GM18861 (cell line): Measurements from ENCODE around the gene ACSF2.

ENCODE experiments used
- ATAC-seq: cut with Tn5 transposase; IDR thresholded peaks from one replicate; pipeline ENCODE4 v1.9.1; 2021; ENCODE audit not compliant: unreplicated experiment

ACSF2 gene

DNA sequence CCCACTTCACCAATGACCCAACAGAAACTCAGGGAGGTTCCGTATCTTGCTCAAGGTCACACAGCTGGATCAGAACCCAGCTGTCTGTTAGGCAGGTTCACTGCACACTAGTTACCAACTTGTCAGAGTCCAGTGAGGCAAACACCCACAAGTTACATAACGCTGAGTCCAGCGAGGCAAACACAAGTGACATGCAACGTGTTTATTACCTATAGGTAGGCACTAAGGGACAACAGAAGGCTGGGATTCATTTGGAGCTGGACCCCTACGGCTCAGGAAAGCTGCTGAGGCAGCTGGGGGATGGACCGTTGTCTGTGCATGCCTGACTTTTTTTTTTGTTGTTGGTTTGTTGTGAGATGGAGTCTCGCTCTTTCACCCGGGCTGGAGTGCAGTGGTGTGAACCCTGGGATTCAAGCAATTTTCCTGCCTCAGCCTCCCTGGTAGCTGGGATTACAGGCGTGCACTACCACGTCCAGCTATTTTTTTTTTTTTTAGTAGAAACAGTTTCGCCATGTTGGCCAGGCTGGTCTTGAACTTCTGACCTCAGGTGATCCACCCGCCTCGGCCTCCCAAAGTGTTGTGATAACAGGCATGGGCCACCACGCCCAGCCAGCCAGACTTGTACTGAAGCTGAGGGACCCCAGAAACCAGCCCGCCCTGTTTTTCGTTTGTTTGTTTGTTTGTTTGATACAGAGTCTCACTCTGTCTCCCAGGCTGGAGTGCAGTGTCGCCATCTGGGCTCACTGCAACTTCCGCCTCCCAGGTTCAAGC, 50.7 kb downstream of the ACSF2 start:
- ATAC-seq = no peak

DNA sequence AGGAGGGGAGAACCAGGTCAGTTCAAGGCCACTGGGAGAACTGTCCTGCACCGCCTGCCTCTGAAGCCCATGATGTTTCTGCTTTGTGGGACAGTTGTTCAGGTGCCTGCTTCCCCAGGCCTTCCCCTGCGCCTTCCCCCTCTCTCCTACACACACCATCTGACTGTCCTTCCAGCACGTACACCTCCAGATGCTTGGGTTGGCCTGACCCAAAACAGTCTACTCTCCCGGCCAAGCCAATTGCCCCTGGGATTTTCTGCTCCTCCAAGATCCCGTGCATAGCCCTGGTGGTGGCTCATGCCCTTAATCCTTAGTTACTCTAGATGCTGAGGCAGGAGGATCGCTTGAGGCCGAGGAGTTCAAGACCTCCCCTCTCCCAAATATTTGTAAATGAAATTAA, 52.0 kb downstream of the ACSF2 start:
- no peak for ATAC-seq

DNA sequence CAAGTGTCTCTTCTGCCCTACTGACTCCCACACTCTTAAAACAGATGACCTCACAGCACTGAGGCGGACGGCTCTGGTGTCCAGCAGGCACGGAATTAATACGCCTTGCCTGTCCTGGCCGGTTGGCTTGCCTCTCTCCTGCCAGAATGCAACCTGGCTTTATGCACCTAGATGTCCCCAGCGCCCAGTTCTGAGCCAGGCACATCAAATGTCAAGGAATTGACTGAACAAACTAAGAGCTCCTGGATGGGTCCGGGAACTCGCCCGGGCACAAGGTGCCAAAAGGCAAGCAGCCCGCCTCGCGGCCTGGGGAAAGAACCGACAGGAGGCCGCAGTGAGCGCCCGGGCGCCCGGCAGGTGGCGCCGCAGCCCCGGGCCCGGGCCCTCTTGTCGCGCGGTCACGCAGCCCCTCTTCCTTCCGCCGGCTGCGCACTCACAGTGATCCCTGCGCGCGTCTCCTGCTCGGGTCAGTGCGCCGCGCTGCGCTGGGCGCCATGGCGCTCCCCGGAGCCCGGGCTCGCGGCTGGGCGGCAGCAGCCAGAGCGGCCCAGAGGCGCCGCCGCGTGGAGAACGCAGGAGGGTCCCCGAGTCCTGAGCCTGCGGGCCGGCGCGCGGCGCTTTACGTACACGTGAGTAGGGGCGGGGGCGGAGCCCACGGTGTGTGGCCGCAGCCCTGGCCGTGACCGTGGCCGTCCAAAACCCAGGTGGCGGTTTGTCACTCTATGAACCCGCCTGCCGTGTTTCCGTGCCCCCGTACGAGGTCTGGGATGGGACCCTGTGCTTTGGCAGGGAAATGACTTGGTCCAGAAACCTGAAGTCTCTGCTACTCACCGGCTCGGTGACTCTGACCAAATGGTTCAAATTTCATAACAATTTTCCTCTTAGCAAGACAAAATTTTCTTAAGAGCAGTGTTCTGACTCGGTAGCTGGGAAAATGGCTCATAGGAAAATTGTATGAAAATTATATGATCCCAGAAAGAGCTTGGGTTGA, 52.7 kb downstream of the ACSF2 start, which contains the start of gene RSAD1:
TSS of gene RSAD1 (plus strand) at position 470 of the 991 bp plus-strand sequence. CDS start at position 495, 25 bp downstream.
- ATAC-seq = peak; percentile 88

DNA sequence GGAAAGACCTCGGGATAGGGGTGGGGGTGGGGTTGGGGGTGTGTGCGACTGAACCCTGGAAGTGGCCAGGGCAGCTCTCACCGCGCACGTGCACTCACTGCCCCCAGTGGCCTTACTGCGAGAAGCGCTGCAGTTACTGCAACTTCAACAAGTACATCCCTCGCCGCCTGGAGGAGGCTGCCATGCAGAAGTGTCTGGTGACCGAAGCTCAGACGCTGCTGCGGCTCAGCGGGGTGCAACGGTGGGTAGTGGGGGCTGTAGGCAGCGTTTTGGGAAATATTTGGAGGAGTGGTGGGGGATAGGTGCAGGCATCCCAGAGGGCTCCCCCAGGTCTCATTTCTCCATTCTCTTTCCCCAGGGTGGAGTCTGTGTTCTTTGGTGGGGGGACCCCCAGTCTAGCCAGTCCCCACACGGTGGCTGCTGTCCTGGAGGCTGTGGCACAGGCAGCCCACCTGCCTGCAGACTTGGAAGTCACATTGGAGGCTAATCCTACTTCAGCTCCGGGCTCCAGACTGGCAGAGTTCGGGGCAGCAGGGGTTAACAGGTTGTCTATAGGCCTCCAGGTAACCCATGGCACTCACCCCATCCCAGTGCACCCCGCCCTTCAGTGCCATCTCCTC, 53.6 kb downstream of the ACSF2 start:
- ATAC-seq = no peak

DNA sequence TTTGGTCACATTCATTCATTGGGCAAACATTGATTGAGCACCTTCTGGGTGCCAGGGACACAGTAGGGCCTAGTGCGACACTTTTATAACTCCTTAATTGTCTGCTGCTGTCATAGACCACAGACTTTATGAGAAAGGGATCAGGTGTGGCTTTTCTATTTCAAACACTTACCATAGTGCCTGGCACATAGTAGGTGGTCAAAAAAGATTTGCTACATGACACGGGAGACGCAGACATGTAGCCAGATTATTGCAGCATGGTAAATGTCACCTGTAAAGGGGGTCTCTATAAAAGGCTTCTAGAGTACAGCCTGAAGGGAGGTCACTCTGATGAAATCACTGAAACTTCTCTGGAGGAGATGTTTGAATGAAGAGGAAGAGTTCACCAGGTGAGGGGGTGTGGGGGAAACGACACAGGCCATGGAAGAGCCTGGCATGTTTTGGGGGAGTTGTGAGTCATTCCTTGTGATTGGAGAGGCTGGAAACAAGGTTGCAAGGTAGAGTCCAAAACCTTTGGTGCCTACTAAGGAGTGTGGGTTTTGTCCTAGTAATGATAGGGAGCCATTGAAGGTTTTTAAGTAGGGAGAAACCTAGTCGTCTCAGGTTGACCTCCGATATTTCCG, 54.2 kb downstream of the ACSF2 start:
- no peak for ATAC-seq

DNA sequence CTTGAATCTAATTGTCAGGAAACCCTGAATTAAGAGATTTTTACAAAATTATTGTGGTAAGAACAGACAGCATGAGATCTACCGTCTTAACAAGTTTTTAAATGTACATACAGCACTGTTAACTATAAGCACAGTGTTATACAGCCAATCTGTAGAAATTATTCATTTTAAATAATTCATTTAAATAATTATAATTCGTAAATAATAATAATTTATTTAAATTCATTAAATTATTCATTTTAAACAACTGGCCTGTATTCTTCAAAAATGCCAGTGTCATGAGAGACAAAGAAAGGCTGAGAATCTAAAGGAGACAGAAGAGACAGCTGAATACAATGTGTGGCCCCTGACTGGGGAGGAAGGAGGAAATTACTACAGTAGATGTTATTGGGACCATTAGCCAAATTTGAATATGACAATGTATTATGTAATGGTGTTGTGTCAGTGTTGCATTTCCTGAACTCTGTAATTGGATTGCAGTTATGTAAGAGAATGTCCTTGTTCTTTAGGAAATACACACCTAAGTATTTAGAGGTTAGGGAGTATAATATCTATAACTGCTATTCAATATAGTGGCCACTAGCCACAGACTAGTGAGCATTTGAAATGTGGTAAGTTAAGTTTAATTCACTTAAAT, 55.0 kb downstream of the ACSF2 start:
- no peak for ATAC-seq

DNA sequence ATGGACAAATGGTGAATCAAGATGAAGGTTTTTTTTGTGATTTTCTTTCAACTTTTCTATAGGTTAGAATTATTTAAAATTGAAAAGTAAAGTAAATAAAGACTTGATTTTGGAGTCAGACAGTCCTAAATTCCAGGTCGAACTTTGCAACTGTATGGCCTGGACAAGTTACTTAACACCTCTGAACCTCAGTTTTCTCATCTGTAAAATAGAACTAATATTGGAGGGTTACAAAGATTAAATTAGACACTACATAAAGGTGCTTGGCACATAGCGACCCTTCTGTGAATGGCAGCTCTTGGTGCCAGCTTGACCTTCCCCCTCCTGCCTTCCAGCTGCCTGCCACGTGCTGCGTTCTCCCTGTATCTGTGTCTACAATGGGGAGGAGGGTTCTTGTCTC, 55.6 kb downstream of the ACSF2 start:
- no peak for ATAC-seq

DNA sequence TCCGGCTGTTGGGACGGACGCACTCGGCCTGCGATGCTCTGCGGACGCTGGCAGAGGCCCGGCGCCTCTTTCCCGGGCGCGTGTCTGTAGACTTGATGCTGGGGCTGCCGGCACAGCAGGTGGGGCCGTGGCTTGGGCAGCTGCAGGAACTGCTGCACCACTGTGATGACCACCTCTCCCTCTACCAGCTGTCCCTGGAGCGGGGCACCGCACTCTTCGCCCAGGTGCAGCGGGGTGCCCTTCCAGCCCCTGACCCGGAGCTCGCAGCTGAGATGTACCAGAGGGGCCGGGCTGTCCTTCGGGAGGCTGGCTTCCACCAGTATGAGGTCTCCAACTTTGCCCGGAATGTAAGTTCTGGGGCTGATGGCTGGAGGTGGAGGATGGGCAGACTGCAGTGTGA, 56.1 kb downstream of the ACSF2 start:
- ATAC-seq = no peak

DNA sequence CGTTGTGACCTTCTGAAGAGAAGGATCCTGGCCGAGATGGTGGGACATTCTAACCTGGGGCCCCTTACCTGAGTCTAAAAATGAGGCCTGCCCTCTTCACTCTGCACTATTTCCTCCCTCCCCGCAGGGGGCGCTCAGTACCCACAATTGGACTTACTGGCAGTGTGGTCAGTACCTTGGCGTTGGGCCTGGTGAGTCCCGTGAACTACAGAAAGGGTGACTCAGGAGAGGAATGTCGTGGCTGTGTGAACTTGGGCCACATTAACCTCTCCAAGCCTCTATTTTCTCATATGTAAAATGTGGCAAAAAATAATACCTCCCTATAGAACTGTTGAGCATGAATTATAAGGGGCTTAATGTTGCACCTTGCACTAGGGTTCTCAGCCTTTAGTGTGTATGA, 56.5 kb downstream of the ACSF2 start:
- no peak for ATAC-seq

DNA sequence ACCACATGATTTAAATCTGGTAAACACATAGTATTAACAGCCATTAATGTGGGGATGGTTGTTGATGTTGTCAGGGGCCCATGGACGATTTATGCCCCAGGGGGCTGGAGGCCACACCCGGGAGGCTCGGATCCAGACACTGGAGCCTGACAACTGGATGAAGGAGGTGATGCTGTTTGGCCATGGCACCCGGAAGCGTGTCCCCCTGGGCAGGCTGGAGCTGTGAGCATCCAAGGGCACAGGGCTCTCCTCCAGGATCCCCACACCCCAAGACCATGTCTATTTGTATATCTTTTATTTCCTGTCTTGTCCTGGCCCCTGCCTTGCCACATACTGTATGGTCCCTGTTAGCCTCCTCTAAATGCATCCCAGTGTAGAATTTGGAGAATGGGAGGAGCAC, 57.2 kb downstream of the ACSF2 start:
- no peak for ATAC-seq

DNA sequence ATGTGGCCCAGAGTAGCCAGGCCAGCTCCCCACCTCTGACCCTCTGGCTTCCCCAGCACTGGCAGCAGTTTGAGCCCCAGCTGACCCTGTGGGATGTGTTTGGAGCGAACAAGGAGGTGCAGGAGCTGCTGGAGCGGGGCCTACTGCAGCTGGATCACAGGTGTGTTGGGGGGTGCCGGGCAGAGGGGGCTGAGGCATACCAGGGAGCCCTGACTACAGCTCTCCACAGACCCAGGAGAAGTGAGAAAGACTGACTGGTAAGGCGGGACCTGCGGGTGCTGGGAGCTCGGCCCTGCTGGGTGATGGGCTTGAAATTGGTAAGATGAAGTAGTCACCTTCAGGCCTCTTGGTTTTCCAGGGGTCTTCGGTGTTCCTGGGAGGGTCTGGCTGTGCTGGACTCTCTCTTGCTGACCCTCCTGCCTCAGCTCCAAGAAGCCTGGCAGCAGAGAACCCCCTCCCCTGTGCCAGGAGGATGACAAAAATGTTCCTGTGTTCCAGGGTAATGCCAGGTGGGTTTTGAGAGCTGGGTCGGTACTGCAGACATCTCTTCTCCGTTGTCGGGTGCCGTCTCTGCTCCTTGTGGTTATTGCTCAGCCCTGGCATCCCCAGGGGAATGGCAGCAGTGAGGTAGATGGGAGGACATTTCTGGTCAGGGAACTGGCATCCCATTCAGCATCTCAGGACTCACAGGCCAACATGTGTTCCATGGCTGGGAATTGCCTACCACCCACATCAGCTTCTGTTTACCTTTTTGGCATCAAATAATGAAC, 58.6 kb downstream of the ACSF2 start:
- no peak for ATAC-seq

DNA sequence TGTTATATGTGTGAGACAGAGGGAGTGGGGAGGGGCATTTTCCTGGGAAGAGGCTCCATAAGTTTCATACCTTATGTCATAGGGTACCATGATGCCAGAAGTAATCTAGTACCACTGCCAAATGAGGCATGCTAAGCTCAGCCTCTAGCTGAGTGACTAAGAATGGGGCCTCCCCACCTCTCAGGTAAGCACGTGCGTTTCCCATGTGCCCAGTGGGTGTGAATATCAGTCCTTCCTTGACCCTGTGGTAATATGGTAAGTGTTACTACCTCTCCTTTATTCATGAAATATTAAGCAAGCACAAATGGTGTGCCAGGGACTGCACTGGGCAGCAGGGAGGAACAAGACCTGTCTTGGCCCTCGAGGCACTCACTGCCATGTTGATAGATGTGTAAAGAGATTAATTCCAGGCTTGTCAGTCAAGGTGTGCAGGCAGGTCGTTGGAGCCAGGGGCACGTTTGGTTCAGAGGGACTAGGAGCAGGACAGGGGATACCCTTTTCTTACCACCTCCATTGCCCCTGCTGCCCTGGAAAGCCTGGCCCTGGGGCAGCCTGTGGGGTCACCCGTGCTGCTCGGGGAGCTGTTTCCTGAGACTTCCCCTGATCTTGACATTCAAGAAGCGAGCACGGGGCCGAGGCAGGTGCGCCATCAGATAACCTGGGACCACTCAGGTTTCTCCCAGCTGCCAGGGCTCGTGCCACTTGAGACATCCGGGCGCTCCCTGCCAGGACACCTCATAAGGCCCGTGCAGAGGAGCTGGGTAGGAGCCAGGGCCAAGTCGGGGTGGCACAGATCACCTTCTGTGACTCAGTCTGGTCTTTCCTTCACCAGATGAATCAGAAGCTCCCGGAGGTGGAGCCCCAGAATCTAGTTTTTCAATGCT, 61.4 kb downstream of the ACSF2 start:
- ATAC-seq = no peak

DNA sequence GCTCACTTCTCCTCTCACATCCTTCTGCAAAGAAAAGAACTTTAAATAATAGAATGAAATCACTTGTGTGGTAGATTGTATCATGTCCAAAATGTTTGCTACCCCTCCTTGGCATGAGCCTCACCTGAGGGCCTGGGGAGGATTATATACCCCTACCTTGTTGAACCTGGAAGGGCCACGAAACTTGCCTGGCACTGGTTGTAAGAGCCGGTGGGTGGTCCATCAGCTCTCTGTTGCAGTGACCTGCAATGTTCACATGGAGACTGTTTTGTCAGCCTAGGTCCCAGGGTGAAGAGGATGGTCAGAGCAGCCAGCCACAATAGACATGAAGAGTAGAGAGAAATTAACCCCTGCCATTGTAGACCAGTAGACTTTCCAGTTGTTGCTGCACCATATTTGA, 62.9 kb downstream of the ACSF2 start:
- ATAC-seq = no peak

DNA sequence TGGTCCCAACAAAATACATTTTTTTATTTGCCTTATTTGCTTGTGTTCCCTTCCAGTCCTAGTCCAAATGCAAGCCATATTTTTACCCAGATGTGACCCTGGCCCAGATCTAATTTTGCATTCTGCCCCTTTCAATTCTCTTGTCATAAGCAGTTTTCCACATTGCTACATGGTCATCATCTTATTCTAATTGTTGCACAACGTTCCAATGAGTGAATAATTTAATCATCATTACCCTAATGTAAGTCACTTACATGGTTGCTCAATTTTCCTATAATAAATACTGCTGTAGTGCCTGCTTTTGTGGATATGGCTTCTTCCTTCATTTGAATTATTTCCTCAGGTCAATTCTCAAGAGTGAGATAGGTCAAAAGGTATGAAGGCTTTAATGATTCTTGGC, 65.5 kb downstream of the ACSF2 start:
- no peak for ATAC-seq

DNA sequence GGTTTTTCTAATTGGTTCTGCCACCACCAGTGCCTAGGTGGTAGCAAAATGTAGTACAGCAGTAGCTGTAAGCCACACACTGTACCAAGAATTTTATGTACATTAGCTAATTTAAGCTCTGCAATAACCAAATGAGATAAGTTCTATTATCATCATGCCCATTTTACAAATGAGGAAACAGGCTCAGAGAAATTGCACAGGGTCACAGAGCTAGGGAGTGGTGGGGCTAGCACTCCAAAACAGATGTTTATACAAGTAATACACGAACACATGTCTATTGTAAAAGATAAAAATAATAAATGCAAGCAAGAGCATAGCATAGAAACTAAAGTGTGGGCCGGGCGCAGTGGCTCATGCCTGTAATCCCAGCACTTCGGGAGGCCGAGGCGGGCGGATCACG, 66.2 kb downstream of the ACSF2 start:
- no peak for ATAC-seq

DNA sequence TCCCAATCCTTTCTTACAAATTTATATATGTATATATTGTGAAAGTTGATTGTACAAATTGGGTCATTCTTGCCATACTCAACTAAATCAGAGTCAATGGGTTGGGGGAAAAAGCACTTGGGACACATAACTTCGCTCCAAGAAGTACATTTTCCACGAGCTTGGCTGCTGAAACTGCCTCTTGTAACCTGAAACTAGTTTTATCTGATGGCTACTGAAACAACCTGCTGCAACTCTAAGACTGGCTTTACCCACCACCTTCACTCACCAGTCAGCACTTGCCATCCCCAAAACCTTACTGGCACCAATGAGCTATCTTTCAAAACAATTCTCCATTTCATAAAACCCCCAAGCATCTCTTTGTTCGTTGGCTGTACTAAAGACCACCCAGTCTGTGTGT, 67.7 kb downstream of the ACSF2 start:
- ATAC-seq = no peak

DNA sequence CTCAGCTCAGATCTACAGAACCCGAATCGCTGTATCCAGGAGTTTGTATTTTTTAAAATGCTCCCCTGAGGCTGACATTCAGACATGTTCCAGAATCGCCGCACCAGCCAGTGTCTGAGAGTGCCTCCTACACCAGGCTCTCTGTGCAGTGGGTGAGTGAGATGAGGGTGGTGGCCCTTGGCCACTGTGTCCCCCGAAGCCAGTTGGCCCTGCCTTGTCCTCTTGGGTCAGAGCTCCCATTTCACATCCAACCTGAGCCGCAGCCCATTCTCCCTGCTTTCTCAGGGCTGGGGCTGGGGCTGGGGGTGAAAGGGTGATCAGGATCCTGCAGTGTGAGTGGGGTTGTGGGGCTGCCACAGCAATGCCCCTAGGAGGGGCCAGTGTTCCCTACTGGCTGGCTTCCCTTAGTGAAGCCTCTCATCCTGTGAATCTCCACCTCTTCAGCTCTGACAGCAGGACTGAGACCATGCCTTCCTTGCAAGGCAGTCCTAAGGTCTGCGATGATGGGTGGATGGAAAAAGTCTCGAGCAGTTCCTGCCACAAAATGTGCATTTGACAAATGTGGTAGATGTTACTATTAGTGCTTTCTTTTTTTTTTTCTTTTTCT, 69.3 kb downstream of the ACSF2 start:
- no peak for ATAC-seq

DNA sequence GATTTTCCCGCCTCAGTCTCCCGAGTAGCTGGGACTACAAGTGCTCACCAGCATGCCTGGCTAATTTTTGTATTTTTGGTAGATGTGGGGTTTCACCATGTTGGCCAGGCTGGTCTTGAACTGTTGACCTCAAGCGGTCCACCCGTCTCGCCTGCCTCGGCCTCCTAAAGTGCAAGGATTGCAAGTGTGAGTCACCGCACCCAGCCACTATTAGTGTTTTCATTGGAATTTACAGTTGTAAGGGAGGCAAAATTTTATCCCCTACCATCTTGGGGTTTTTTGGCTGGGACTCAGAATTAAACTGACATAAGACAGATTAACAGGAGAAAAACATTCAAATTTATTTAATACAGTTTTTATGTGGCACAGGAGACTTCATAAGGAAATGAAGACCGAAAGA, 69.9 kb downstream of the ACSF2 start:
- ATAC-seq = no peak
